ENCODE data around the gene RTKN.
"Not testable (repeated sequence)": the region's sequence is repeated elsewhere in the genome, so short reads cannot be mapped to it uniquely, and the experiment has no call there.

Gene RTKN

DNA sequence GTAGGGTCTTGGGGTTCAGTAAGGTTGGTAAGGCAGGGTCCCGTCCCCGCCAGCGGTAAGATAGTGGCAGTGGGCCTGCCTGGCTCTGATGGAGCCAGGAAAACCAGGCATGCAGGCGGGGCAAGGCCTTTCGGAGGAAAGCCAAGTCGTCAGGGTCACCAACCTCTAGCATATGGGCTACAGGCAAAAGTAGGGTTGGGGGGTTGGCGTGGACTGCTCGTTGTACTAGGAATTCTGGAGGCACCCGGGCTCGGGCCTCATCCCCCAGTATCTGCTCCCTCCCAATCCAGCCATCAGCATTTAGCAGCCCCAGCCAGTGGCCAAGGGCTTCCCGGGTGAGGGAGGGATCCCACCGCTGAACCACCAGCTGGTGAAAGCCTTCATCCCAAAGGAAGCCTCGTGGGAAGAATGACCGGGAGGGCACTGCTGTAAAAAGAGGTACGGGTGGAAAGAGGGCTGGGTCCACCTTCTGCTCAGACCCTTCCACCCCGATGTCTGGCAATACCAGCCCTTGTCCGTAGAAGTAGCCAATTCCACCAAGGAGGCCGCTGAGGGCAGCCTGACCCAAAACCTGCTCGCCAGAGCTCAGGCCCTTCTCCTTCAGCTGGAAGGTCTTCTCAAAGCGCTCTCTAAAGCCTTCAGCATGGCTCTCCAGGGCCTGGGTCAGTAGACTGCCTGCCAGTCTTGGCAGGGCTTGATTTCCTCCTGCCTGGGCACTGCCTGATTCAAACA lies 20.5 kb upstream of the RTKN start:
- DNase-seq = no peak

DNA sequence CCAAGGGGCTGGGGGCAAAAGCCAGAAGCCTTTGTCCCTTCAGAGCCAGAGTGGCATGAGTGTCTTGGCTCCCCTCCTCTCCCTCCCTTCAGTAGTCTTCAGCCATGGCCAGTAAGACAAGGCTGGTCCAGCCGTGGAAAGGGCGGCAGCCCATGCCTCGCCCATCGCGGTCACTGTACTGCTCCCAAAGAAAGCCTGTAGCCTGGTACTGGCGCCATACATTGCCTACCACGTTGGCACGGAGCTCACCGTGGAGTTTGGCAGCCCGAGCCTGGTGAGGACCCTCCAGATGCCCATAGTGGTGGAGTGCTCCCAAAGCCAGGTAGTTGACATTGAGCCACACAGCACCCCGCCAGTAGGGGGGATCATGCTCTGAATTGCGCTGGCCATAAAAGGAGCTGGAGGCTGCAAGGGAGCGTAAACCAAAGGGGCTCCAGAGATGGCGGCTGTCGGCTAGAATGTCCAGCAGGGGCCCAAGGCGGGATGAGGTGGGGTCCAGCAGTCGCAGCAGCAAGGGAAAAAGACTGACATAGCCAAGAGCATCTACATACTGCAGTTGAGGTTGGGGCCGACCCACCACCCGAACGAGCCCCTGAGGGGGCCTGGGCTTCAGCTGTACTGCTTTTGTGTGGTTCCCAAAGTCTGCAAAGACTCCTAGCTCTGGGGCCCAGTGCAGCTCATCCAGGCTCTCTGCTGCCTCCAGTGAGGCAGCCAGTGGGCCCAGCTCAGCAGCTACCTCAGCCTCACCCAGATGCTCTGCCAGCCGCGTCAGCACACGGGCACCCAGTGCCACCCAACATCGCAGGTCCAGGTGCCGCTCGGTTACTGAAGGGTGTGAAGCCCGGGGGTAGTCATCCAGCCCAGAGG lies 19.7 kb upstream of the RTKN start:
- no peak for DNase-seq

DNA sequence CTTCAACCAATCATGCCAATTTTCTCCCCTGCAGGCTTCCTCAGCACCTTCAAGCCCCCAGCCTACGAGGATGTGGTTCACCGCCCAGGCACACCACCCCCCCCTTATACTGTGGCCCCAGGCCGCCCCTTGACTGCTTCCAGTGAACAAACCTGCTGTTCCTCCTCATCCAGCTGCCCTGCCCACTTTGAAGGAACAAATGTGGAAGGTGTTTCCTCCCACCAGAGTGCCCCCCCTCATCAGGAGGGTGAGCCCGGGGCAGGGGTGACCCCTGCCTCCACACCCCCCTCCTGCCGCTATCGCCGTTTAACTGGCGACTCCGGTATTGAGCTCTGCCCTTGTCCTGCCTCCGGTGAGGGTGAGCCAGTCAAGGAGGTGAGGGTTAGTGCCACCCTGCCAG lies 18.4 kb upstream of the RTKN start:
- not testable (repeated sequence) for DNase-seq

GRCh38 chr2:74459503-74460118 lies 17.9 kb upstream of the RTKN start:
- DNase-seq = not testable (repeated sequence)

DNA sequence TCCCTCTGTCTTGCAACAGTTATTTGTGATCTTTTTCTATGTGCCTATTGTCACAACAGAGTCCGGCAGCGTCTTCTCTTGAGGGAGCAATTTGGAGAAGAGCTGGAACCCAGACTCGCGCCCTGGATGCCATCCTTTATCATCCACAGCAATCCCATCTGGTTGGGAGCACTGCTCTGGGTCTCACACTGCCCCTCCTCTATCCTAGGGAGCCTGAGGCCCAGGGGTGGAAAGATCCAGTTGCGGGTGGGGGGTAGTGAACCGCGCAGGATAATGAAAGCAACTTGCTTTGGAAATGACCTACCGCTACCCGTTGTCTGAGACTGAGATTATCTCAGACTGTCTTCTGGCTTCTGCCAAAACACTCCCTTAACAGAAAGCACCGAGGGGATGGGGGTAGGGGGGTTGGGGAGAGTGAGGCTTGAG lies 17.2 kb upstream of the RTKN start:
- DNase-seq = no peak

DNA sequence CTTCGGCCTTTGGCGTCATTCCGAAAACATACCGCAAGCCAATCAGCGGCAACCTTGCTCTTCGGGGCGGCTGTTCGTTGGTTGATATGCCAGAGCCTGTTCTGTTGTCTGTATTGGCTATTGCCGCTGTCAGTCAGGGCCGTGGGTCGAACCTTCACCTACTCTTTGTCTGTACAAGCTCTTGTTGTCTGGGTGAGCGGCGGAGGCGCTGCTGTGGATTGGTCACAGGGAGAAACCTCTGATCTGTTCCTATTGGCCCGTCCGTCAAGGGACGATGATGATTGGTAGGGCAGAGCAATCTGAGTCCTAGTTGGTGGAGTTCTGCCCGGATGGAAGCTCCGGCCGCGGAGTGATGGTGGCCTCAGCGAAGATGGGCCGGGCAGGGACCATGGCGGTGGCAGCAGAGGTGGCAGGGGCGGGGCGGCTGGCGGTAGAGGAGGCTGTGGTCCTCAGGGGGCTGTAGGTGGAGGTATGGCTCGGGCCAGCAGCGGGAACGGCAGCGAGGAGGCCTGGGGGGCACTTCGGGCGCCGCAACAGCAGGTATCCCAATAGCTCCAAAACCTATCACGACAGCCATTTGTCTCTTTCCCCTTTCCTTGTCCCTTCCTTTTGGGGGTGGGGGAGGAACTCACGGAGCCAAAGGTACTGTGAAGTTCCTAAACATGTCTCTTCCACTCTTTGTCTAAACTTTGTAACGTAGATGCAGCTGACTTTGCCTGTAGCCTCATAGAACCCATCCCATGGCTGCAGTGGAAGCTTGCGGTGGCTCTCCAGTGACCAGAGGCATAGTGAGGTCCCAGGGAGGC lies 16.6 kb upstream of the RTKN start, which contains the start of gene WBP1:
Gene WBP1 (plus strand): TSS at position 307 of the 806 bp plus-strand sequence. CDS start 165 bp downstream, at position 472.
- peak; percentile 65 to 100 (median 100) for DNase-seq

DNA sequence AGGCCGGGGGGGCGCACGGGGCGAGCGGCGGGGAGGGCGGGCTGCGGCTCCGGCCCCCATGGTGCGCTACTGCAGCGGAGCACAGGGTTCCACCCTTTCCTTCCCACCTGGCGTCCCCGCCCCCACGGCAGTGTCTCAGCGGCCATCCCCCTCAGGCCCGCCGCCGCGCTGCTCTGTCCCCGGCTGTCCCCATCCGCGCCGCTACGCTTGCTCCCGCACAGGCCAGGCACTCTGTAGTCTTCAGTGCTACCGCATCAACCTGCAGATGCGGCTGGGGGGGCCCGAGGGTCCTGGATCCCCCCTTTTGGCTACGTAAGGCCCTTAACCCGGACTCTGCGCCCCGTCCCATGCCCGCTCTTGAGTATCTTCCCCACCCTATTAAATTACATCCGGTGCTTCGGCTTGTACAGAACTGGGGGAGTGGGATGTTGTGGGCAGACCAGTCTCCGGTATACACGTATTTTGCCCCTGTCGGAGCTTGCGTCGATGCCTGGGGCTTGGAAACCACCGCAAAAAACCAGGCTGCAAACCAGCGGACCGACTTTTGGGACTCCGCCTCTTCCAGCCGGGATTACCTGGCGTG lies 15.9 kb upstream of the RTKN start:
- DNase-seq = peak in 21 of 56 donors; percentile 46 to 81 (median 62)

DNA sequence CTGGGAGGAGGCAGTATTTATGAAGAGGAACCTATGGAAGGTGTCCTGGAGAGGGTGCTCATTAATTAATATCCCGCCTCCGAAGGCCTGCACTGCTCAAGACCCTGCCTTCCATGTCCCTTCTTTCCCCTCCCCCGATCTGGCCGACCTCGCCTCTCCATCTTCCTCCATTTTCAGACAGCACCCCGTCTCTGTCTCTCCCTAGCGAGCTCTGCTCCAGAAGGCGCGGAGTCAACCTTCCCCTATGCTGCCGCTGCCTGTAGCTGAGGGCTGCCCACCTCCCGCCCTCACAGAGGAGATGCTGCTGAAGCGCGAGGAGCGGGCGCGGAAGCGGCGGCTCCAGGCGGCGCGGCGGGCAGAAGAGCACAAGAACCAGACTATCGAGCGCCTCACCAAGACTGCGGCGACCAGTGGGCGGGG lies 15.4 kb upstream of the RTKN start:
- peak in 5 of 56 donors; percentile 43 to 63 (median 55) for DNase-seq

GRCh38 chr2:74454654-74455511 lies 13.1 kb upstream of the RTKN start, which contains the start of gene INO80B:
Gene INO80B, plus strand, starts transcription at chr2:74455087. Its CDS starts 30 bp downstream, at chr2:74455117.
- peak; percentile 79 to 99 (median 95) for DNase-seq

- no peak for DNase-seq
These were observed 8.9 kb upstream of the RTKN start for GRCh38 chr2:74450570-74451190.

- no peak for DNase-seq
These were observed 7.0 kb upstream of the RTKN start for GRCh38 chr2:74448771-74449170.

- no peak for DNase-seq
These were observed 5.7 kb upstream of the RTKN start for GRCh38 chr2:74447230-74447999.

- DNase-seq = no peak
These were observed 3.0 kb upstream of the RTKN start for GRCh38 chr2:74444498-74445318.

- DNase-seq = not testable (repeated sequence)
These were observed 953 bp upstream of the RTKN start for GRCh38 chr2:74442483-74443297.

DNA sequence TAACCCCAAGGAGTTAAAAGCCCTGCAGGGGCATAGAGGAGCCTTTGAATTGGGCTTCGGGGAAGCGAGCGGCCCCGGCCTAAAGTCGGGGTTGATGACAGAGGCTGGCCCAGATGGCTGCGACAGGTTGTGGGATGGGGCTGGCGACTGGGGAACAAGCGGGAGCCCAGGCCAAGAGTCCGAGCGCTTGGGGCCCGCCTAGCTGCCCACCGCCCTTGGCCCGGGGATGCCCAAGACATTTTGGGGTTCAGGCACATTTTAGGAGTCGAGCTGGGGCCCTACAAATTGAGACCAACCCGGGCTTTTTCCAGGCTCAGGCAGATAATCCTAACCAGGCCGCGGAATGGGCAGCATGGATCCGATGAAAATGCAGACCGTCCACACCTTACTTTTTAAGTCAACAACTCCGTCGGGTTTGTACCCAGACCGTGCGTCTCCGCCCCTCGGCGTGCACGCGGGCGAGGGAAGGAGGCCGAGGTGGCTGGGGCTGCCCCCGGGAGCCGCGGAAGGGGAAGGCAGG lies 507 bp downstream of the RTKN start:
- DNase-seq = peak in 10 of 56 donors; percentile 22 to 58 (median 50)

Data from amygdala (tissue), 56 donors.